Measurements from ENCODE around the gene GRM8. TPM values are rescaled to one million over a fixed set of nuclear protein-coding genes. Genes with fewer than 3 reads are reported as not detected.

Gene GRM8
- total and polyA plus RNA-seq, 10 of the 15 experiments (the other 5 are each of a cell fraction or from before 2014, with no cell fraction given) = 0.33 to 7.1 (median 0.45) TPM; not detected in 2

GRCh38 chr7:126696256-126697038 is 556.3 kb downstream of the GRM8 start (continued):
- TF ChIP-seq CEBPZ (IDR thresholded peaks at IDR 0.05; ENCODE audit: low read depth, low read length) = no peak
- 0 out of 2 replicates have a peak, but pooled peaks have one; percentile 25 for TF ChIP-seq ZNF592 (IDR thresholded peaks at IDR 0.05)

Measured in GM12878 (cell line).